ENCODE results near the gene NFATC1. TPM values are rescaled to one million over a fixed set of nuclear protein-coding genes. Genes with fewer than 3 reads are reported as not detected.

The NFATC1 gene
- total RNA-seq, 1 donor from 2014 or later = 64.1 TPM

GRCh38 chr18:79365701-79366100 is 30.0 kb upstream of the NFATC1 start:
- H3K27ac ChIP-seq = no peak overlapping the region
- H3K36me3 ChIP-seq = peaks cover 18 to 37% of the 10 kb centered on the region in 2 donors
- intact Hi-C loops (cut with DNase I) = no loop called here
- H3K27me3 ChIP-seq = no peaks in the 10 kb centered on the region
- no peak for DNase-seq (ENCODE audit: low spot score in 2 of 2)
- H3K4me1 ChIP-seq = no peaks in the 10 kb centered on the region
- H3K9me3 ChIP-seq = no peaks in the 10 kb centered on the region
- TF ChIP-seq CTCF (IDR thresholded peaks at IDR 0.05) = no peak
- H3K4me3 ChIP-seq = no peak overlapping the region

- intact Hi-C loops (cut with DNase I) = no loop called here
- H3K9me3 ChIP-seq = no peaks in the 10 kb centered on the region
- TF ChIP-seq CTCF (IDR thresholded peaks at IDR 0.05) = no peak
- no peak for DNase-seq (ENCODE audit: low spot score in 2 of 2)
- peaks cover 14 to 31% of the 10 kb centered on the region in 2 donors for H3K36me3 ChIP-seq
- no peak overlapping the region for H3K27ac ChIP-seq
- H3K27me3 ChIP-seq = no peaks in the 10 kb centered on the region
- H3K4me3 ChIP-seq = no peak overlapping the region
- H3K4me1 ChIP-seq = no peaks in the 10 kb centered on the region
Measured at GRCh38 chr18:79366177-79367094, 29.3 kb upstream of the NFATC1 start.

- peaks cover 14 to 28% of the 10 kb centered on the region in 2 donors for H3K36me3 ChIP-seq
Measured at GRCh38 chr18:79367480-79367879, 28.2 kb upstream of the NFATC1 start.

GRCh38 chr18:79367989-79368388 is 27.7 kb upstream of the NFATC1 start:
- H3K36me3 ChIP-seq = peaks cover 14 to 25% of the 10 kb centered on the region in 2 donors
- TF ChIP-seq CTCF (IDR thresholded peaks at IDR 0.05) = no peak
- no peak for DNase-seq (ENCODE audit: low spot score in 2 of 2)
- no peaks in the 10 kb centered on the region for H3K9me3 ChIP-seq
- no peak overlapping the region for H3K27ac ChIP-seq
- no peaks in the 10 kb centered on the region for H3K4me1 ChIP-seq
- intact Hi-C loops (cut with DNase I) = no loop called here
- H3K4me3 ChIP-seq = no peak overlapping the region
- H3K27me3 ChIP-seq = no peaks in the 10 kb centered on the region

More at GRCh38 chr18:79367480-79367879, 28.2 kb upstream of the NFATC1 start:
- intact Hi-C loops (cut with DNase I) = no loop called here
- no peak for DNase-seq (ENCODE audit: low spot score in 2 of 2)
- H3K27ac ChIP-seq = no peak overlapping the region
- no peak overlapping the region for H3K4me3 ChIP-seq
- no peak for TF ChIP-seq CTCF (IDR thresholded peaks at IDR 0.05)
- no peaks in the 10 kb centered on the region for H3K4me1 ChIP-seq
- no peaks in the 10 kb centered on the region for H3K27me3 ChIP-seq
- no peaks in the 10 kb centered on the region for H3K9me3 ChIP-seq

GRCh38 chr18:79368681-79369080 is 27.0 kb upstream of the NFATC1 start:
- no peak overlapping the region for H3K27ac ChIP-seq
- peaks cover 14 to 20% of the 10 kb centered on the region in 2 donors for H3K36me3 ChIP-seq
- no peaks in the 10 kb centered on the region for H3K4me1 ChIP-seq
- no peaks in the 10 kb centered on the region for H3K9me3 ChIP-seq
- no peak for TF ChIP-seq CTCF (IDR thresholded peaks at IDR 0.05)
- intact Hi-C loops (cut with DNase I) = no loop called here
- no peaks in the 10 kb centered on the region for H3K27me3 ChIP-seq
- H3K4me3 ChIP-seq = no peak overlapping the region
- DNase-seq (ENCODE audit: low spot score in 2 of 2) = no peak

Data from ascending aorta (tissue), 2 donors.